ENCODE results near the gene RBM23. TPM values are rescaled to one million over a fixed set of nuclear protein-coding genes. Genes with fewer than 3 reads are reported as not detected.
"Not testable (repeated sequence)": the region's sequence is repeated elsewhere in the genome, so short reads cannot be mapped to it uniquely, and the experiment has no call there.

Gene RBM23
- total RNA-seq, 1 donor from 2014 or later = 86.4 TPM

- DNase-seq (ENCODE audit: low spot score) = no peak
- Mint-ChIP-seq H3K27ac (no peak overlapping the region), H3K4me3 (no peak overlapping the region), H3K4me1 (ENCODE audit: low read depth) (peaks cover 6% of the 10 kb centered on the region), H3K9me3 (peaks cover 8% of the 10 kb centered on the region), H3K36me3 (ENCODE audit: low read depth) (peaks cover 7% of the 10 kb centered on the region), H3K27me3 (ENCODE audit: insufficient read depth) (peaks cover 16% of the 10 kb centered on the region)
- intact Hi-C loops (cut with micrococcal nuclease) = no loop called here
Observed at GRCh38 chr14:22864979-22865378, 54.0 kb downstream of the RBM23 start.

GRCh38 chr14:22861651-22862050 is 57.3 kb downstream of the RBM23 start:
- Mint-ChIP-seq H3K9me3 (peaks cover 8% of the 10 kb centered on the region), H3K27ac (no peak overlapping the region), H3K4me1 (ENCODE audit: low read depth) (peaks cover 16% of the 10 kb centered on the region), H3K36me3 (ENCODE audit: low read depth) (peaks cover 7% of the 10 kb centered on the region), H3K27me3 (ENCODE audit: insufficient read depth) (peaks cover 26% of the 10 kb centered on the region), H3K4me3 (no peak overlapping the region)
- intact Hi-C loops (cut with micrococcal nuclease) = no loop called here
- no peak for DNase-seq (ENCODE audit: low spot score)

GRCh38 chr14:22860377-22860776 is 58.6 kb downstream of the RBM23 start:
- H3K27ac Mint-ChIP-seq; intact Hi-C loops (cut with micrococcal nuclease); H3K36me3 Mint-ChIP-seq (ENCODE audit: low read depth); DNase-seq (ENCODE audit: low spot score); H3K4me3 Mint-ChIP-seq; H3K9me3 Mint-ChIP-seq: not testable (repeated sequence)
- Mint-ChIP-seq H3K27me3 (ENCODE audit: insufficient read depth) (peaks cover 30% of the 10 kb centered on the region), H3K4me1 (ENCODE audit: low read depth) (peaks cover 21% of the 10 kb centered on the region)

- Mint-ChIP-seq H3K4me1 (ENCODE audit: low read depth) (peaks cover 45% of the 10 kb centered on the region), H3K27ac (no peak overlapping the region), H3K4me3 (no peak overlapping the region), H3K36me3 (ENCODE audit: low read depth) (peaks cover 4% of the 10 kb centered on the region), H3K27me3 (ENCODE audit: insufficient read depth) (peaks cover 25% of the 10 kb centered on the region), H3K9me3 (peaks cover 2% of the 10 kb centered on the region)
- no peak for DNase-seq (ENCODE audit: low spot score)
- intact Hi-C loops (cut with micrococcal nuclease) = loop anchor here (10.0 kb wide), 2 partner anchors 862 to 992 kb away; no protein-coding TSS in a partner anchor
Observed at GRCh38 chr14:22856428-22856827, 62.5 kb downstream of the RBM23 start.

- no peak overlapping the region for H3K4me3 Mint-ChIP-seq
- peaks cover 14% of the 10 kb centered on the region for H3K27me3 Mint-ChIP-seq (ENCODE audit: insufficient read depth)
- intact Hi-C loops (cut with micrococcal nuclease) = loop anchor here (5.0 to 10.0 kb wide), 3 partner anchors 268 to 990 kb away; partner anchors contain the start of gene DAD1
- H3K27ac Mint-ChIP-seq = no peak overlapping the region
- no peaks in the 10 kb centered on the region for H3K9me3 Mint-ChIP-seq
- H3K36me3 Mint-ChIP-seq (ENCODE audit: low read depth) = peaks cover 3% of the 10 kb centered on the region
- peaks cover 49% of the 10 kb centered on the region for H3K4me1 Mint-ChIP-seq (ENCODE audit: low read depth)
- no peak for DNase-seq (ENCODE audit: low spot score)
Observed at GRCh38 chr14:22854963-22855724, 63.8 kb downstream of the RBM23 start.

GRCh38 chr14:22854296-22854695 is 64.7 kb downstream of the RBM23 start:
- H3K36me3 Mint-ChIP-seq (ENCODE audit: low read depth); DNase-seq (ENCODE audit: low spot score); H3K27ac Mint-ChIP-seq; H3K4me3 Mint-ChIP-seq; H3K9me3 Mint-ChIP-seq: not testable (repeated sequence)
- peaks cover 14% of the 10 kb centered on the region for H3K27me3 Mint-ChIP-seq (ENCODE audit: insufficient read depth)
- peaks cover 49% of the 10 kb centered on the region for H3K4me1 Mint-ChIP-seq (ENCODE audit: low read depth)
- intact Hi-C loops (cut with micrococcal nuclease) = loop anchor here (5.0 to 10.0 kb wide), 3 partner anchors 267 to 989 kb away; partner anchors contain the start of gene DAD1

GRCh38 chr14:22852940-22853767 is 65.8 kb downstream of the RBM23 start:
- DNase-seq (ENCODE audit: low spot score) = peak; percentile 80
- Mint-ChIP-seq H3K9me3 (no peaks in the 10 kb centered on the region), H3K27me3 (ENCODE audit: insufficient read depth) (peaks cover 13% of the 10 kb centered on the region), H3K4me3 (peak overlapping the region; percentile 81), H3K36me3 (ENCODE audit: low read depth) (peaks cover 3% of the 10 kb centered on the region), H3K27ac (peak overlapping the region; percentile 82), H3K4me1 (ENCODE audit: low read depth) (peaks cover 42% of the 10 kb centered on the region)
- intact Hi-C loops (cut with micrococcal nuclease) = loop anchor here (1.0 to 10.0 kb wide), 11 partner anchors 24 to 988 kb away; partner anchors contain the start of genes DAD1, MRPL52 and OXA1L

- H3K27ac Mint-ChIP-seq = peak overlapping the region; percentile 82
- H3K4me3 Mint-ChIP-seq = peak overlapping the region; percentile 81
- intact Hi-C loops (cut with micrococcal nuclease) = loop anchor here (2.0 to 10.0 kb wide), 4 partner anchors 194 to 988 kb away; partner anchors contain the start of gene DAD1
- H3K36me3 Mint-ChIP-seq (ENCODE audit: low read depth) = peaks cover 3% of the 10 kb centered on the region
- peaks cover 13% of the 10 kb centered on the region for H3K27me3 Mint-ChIP-seq (ENCODE audit: insufficient read depth)
- no peaks in the 10 kb centered on the region for H3K9me3 Mint-ChIP-seq
- H3K4me1 Mint-ChIP-seq (ENCODE audit: low read depth) = peaks cover 38% of the 10 kb centered on the region
- no peak for DNase-seq (ENCODE audit: low spot score)
Observed at GRCh38 chr14:22852599-22852939, 66.4 kb downstream of the RBM23 start.

- intact Hi-C loops (cut with micrococcal nuclease) = loop anchor here (2.0 to 10.0 kb wide), 4 partner anchors 193 to 987 kb away; partner anchors contain the start of gene DAD1
- not testable (repeated sequence) for H3K9me3 Mint-ChIP-seq
Observed at GRCh38 chr14:22852178-22852577, 66.8 kb downstream of the RBM23 start.

GRCh38 chr14:22850944-22851764 is 67.8 kb downstream of the RBM23 start:
- peaks cover 7% of the 10 kb centered on the region for H3K27me3 Mint-ChIP-seq (ENCODE audit: insufficient read depth)
- no peaks in the 10 kb centered on the region for H3K9me3 Mint-ChIP-seq
- H3K27ac Mint-ChIP-seq = peak overlapping the region; percentile 58
- peaks cover 34% of the 10 kb centered on the region for H3K4me1 Mint-ChIP-seq (ENCODE audit: low read depth)
- H3K4me3 Mint-ChIP-seq = no peak overlapping the region
- intact Hi-C loops (cut with micrococcal nuclease) = loop anchor here (2.0 to 10.0 kb wide), 4 partner anchors 264 to 986 kb away; partner anchors contain the start of gene DAD1
- DNase-seq (ENCODE audit: low spot score) = peak; percentile 18
- peaks cover under 1% of the 10 kb centered on the region for H3K36me3 Mint-ChIP-seq (ENCODE audit: low read depth)

More at GRCh38 chr14:22852178-22852577, 66.8 kb downstream of the RBM23 start:
- H3K4me1 Mint-ChIP-seq (ENCODE audit: low read depth) = peaks cover 38% of the 10 kb centered on the region
- not testable (repeated sequence) for H3K36me3 Mint-ChIP-seq (ENCODE audit: low read depth); DNase-seq (ENCODE audit: low spot score); H3K27ac Mint-ChIP-seq; H3K27me3 Mint-ChIP-seq (ENCODE audit: insufficient read depth); H3K4me3 Mint-ChIP-seq

- Mint-ChIP-seq H3K4me1 (ENCODE audit: low read depth) (peaks cover 22% of the 10 kb centered on the region), H3K27ac (no peak overlapping the region)
Observed at GRCh38 chr14:22849212-22849819, 69.6 kb downstream of the RBM23 start.

More at GRCh38 chr14:22849212-22849819, 69.6 kb downstream of the RBM23 start:
- no peaks in the 10 kb centered on the region for H3K36me3 Mint-ChIP-seq (ENCODE audit: low read depth)
- H3K27me3 Mint-ChIP-seq (ENCODE audit: insufficient read depth) = peaks cover 5% of the 10 kb centered on the region
- no peak for DNase-seq (ENCODE audit: low spot score)
- H3K9me3 Mint-ChIP-seq = no peaks in the 10 kb centered on the region
- intact Hi-C loops (cut with micrococcal nuclease) = no loop called here
- no peak overlapping the region for H3K4me3 Mint-ChIP-seq

Data from activated T-helper 1 cell treated with anti-CD3 and anti-CD28 coated beads, Interleukin-12 subunit alpha, Interleukin-12 subunit beta, Interleukin-2, Interleukin-4 antibody, amounts not matched to agents 30 ng/mL and 10 ng/mL and 1 ng/mL, durations not matched to agents 14 hours and 24 hours and 36 hours (primary cell).